ENCODE results near the gene NPHP4. TPM values are rescaled to one million over a fixed set of nuclear protein-coding genes. Genes with fewer than 3 reads are reported as not detected.
A peak's percentile ranks its signal among the peaks of the same experiment; 100 is the strongest.

The NPHP4 gene
- total RNA-seq, 4 donors from 2014 or later: 9.2 to 35.5 (median 18.3) TPM

DNA sequence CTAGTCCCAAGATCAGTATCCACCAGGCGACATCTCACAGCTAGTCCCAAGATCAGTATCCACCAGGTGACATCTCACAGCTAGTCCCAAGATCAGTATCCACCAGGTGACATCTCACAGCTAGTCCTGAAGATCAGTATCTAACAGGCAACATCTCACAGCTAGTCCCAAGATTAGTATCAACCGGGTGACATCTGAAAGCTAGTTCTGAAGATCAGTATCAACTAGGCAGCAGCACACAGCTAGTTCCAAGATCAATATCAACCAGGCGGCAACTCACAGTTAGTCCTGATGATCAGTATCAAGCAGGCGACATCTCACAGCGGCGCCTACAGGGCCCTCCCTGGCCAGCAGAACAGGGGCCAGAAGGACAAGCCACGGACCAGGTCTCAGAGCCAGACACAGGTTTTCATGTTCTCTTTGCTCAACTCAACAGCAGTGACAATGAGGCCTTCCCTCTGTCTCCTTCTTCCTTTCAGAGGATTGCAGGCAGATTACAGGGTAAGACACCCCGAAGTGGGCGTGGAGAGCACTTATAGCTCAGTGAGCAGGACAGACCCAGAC, 32.5 kb downstream of the NPHP4 start:
- TF ChIP-seq POLR2A (IDR thresholded peaks at IDR 0.05): no peak
- TF ChIP-seq CTCF (IDR thresholded peaks at IDR 0.05): no peak
- H3K27me3 ChIP-seq: no peaks in the 10 kb centered on the region
- no peaks in the 10 kb centered on the region for H3K9me3 ChIP-seq
- H3K36me3 ChIP-seq: peaks cover 0 to 11% (median 0%) of the 10 kb centered on the region in 3 donors
- peak in 2 of 3 donors; percentile 11 to 21 for DNase-seq
- H3K4me1 ChIP-seq: no peaks in the 10 kb centered on the region
- no peak overlapping the region for H3K4me3 ChIP-seq
- no peak overlapping the region for H3K27ac ChIP-seq

- H3K36me3 ChIP-seq: peaks cover 0 to 11% (median 0%) of the 10 kb centered on the region in 3 donors
Observed at GRCh38 chr1:5959087-5959486, 33.1 kb downstream of the NPHP4 start.

GRCh38 chr1:5956022-5956830, 36.0 kb downstream of the NPHP4 start:
- H3K27ac ChIP-seq: no peak overlapping the region
- no peaks in the 10 kb centered on the region for H3K9me3 ChIP-seq
- peak in 1 of 3 donors; percentile 15 for DNase-seq
- no peaks in the 10 kb centered on the region for H3K27me3 ChIP-seq
- peaks cover 0 to 2% (median 0%) of the 10 kb centered on the region in 3 donors for H3K36me3 ChIP-seq
- no peaks in the 10 kb centered on the region for H3K4me1 ChIP-seq
- no peak overlapping the region for H3K4me3 ChIP-seq
- TF ChIP-seq CTCF (IDR thresholded peaks at IDR 0.05): no peak

More at GRCh38 chr1:5959087-5959486, 33.1 kb downstream of the NPHP4 start:
- H3K4me1 ChIP-seq: no peaks in the 10 kb centered on the region
- DNase-seq: peak in 2 of 3 donors; percentile 21 to 26
- no peak overlapping the region for H3K27ac ChIP-seq
- TF ChIP-seq CTCF (IDR thresholded peaks at IDR 0.05) (no peak), POLR2A (IDR thresholded peaks at IDR 0.05) (no peak)
- no peaks in the 10 kb centered on the region for H3K27me3 ChIP-seq
- no peak overlapping the region for H3K4me3 ChIP-seq
- H3K9me3 ChIP-seq: no peaks in the 10 kb centered on the region

DNA sequence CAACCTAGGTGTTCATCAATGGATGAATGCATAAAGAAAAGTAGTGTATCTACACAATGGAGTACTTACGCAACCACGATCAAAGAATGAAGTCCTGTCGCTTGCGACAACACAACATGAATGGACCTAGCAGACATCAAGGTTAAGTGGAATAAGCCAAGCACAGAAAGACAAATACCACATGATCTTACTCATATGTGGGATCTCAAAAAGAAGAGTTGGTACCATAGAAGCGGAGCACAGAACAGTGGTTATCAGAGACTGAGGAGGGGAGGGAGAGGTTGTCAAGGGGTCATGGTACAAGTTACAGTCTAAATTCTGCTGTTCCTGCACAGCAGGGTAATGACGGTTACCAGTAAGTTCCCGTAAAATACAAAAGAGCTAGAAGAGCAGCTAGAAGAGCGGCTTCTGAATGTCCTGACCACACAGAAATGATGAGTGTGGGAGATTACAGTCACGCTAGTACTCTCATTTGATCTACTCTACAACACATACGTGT, 36.7 kb downstream of the NPHP4 start:
- Histone ChIP-seq H3K27me3 (no peaks in the 10 kb centered on the region), H3K4me3 (no peak overlapping the region), H3K9me3 (no peaks in the 10 kb centered on the region), H3K27ac (no peak overlapping the region), H3K4me1 (no peaks in the 10 kb centered on the region), H3K36me3 (no peaks in the 10 kb centered on the region)
- TF ChIP-seq CTCF (IDR thresholded peaks at IDR 0.05) (no peak), POLR2A (IDR thresholded peaks at IDR 0.05) (no peak)
- DNase-seq: no peak

- no peak for DNase-seq
- H3K36me3 ChIP-seq: no peaks in the 10 kb centered on the region
- TF ChIP-seq POLR2A (IDR thresholded peaks at IDR 0.05): no peak
- no peak for TF ChIP-seq CTCF (IDR thresholded peaks at IDR 0.05)
Observed at GRCh38 chr1:5954964-5955363, 37.3 kb downstream of the NPHP4 start.

More at GRCh38 chr1:5954964-5955363, 37.3 kb downstream of the NPHP4 start:
- H3K4me3 ChIP-seq: no peak overlapping the region
- no peaks in the 10 kb centered on the region for H3K9me3 ChIP-seq
- no peak overlapping the region for H3K27ac ChIP-seq
- H3K27me3 ChIP-seq: no peaks in the 10 kb centered on the region
- H3K4me1 ChIP-seq: no peaks in the 10 kb centered on the region
